Stimulated activated CD4-positive, alpha-beta T cell treated with anti-CD3 and anti-CD28 coated beads, Interleukin-2, amount 100 ng/mL, for 48 hours (primary cell): ENCODE data around the gene NEUROG1.

Source experiments
- DNase-seq, 2 donors: peaks; one replicate each; pipeline ENCODE4 v3.0.0-alpha.2; 2020

NEUROG1 gene

DNA sequence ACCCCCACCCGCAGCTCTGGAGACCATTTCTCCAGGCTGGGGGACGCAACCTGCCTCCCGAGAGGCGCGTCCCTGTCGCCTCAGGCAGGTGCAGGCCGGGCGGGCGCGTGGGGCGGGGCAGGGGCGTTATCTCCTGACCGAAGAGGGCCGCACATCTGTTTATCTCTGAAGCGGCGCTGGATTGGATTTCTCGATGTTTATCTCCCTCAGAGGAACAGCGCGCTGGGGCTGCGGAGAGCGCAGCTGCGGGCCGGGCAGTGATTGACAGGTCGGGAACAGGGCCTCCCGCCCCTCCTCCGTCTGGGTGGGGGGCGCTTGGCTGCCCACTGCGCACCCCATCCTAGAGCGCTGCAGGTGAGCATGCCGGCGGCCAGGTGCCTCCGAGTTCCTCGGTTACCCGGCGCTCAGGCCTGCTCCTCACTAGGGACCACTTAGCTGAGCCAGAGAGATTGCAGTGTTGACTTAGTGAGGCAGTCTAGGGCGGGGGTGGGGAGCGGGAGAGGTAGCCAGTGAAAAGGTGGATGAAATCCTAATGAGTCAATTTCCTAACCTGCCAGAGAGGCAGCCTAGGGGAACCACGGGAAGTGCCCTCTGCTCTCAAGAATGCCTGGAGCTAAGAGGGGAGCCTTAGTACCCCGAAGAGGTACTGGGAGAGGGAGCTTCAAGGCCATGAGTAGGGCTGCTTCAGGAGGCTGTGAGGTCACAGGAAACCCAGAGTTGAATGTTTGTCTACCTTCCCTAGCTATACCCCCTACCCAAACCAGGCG, 44.0 kb downstream of the NEUROG1 start:
- no peak for DNase-seq

DNA sequence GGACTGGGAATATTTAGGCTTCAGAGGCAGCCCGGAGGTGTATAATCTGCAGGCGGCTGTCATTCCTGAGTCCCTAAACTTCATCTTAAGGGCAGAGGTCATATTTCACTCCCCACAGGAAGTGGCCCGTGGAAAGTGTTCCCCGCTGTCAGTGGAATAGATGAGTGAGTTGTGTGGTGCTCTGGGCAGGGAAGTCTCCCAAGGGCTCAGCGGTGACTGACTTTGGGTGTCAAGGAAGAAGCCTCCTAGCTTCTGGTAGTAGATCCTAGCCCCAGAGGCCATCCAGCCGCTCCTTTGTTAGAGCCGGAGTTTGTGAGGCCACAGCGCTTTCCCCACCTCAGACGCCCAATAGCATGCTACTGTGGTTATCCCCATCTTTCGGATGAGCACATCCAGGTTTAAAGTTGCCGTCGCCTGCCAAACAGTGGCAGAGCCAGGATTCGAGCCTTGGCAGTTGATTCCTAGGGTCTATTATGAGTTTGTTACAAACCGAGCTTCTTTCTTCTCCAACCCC, 44.7 kb downstream of the NEUROG1 start:
- no peak for DNase-seq

DNA sequence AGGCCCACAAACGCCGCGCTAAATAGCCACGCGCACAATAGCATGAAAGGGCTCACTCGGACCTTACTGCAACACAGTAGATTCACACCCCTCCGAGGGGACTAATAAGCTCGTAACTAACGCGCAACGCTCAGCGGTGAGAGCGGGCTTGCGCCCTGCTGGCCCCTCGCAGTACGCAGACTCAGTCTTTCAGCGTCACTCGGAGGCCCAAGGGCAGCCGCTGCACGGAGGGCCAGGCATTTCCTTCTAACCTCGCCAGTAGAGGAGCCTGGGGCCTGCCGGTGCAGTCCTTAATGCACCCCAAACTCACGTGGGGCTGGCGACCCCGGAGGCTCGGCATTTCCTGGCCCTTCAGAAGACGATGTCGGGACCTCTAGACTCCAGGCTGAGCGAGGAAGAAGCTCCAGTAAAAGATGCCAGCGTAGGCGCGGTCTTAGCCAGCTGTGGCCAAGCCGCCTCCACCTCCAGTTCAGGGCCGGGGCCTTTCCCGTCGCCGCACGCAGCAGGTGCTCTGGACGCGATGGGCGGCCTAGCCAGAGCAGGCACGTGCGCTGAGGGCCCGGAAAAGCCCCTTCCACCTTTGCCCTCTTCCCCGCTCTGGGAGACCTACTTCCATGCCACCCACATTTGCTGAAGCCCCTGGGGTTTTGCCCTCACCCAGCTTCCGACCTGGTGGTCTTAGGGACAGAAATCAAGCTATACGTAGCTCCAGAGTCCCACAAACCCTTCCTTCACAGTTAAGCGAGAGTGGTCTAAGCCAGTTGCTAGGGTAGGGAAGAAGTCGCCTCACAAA, 45.3 kb downstream of the NEUROG1 start:
- no peak for DNase-seq

DNA sequence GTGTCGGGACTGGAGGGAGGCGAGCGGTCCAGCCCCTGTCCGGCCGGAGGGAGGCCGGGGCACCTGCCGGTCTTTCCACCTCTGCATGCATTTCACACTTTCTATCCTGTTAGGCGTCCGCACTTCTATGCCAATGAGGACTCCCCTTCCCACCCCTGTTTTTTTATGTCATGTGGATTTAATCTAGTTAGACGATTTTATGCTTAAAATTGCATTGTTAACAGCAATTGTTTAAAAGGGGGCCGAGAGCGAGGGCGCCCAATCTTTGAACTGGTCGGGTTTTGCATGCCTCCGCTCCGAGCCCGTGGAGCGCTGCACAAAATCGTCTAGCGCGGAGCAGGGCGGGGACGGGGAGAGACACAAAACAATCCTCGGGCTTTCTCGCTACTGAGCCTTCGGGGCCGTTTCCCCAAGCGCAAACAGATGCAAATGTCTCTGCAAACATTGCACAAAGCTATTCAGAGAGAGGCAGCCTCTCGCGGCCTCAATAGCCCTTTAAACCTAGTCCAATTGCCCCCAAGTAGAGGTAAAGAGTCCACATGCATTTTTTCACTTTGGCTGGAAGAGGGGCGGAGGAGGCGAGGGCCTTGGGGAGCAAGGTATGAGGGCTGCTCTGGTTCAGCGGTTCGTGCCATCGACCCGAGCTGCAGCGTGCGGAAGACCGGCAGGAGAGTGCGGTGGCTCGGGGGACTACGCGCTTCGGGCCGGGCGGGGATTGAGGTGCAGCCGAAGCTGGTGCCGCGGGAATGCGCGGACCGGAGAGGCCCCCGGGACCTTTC, 46.1 kb downstream of the NEUROG1 start:
- no peak for DNase-seq

DNA sequence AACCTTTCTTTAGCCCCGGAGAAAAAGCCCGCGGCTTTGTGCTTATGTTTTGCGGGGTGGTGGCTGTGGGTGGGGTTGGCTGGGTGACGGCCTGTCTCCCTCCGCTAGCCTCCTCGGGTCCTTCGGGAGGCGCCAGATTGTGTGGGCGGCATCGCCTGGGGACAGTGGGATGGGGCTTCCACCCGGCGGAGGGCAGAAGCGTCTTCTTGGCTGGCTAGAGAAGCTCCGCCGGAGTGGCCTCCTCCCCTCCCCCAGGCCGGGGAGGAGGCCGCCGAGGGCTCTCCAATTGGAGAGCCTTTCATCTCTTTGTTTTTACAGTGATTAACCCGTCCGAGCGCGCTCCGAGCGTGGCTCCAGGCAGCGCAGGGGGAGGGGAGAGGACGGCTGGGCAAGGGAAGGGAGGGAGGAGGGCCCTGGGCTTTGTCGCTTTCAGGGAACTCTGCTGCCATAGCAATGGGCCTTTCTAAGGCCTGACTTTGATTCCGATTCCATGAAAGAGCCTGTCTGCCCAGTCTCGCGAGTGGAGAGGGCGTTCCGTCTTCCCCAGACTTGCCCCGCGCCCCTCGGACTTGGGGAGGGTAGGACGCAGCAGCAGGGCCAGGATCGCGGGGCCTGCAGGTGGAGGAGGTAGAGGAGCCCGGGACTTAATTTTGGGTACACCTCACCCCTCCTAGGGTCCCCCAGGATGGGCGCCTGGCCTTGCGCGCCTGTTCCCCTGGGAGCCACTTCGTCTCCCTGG, 46.9 kb downstream of the NEUROG1 start:
- no peak for DNase-seq

DNA sequence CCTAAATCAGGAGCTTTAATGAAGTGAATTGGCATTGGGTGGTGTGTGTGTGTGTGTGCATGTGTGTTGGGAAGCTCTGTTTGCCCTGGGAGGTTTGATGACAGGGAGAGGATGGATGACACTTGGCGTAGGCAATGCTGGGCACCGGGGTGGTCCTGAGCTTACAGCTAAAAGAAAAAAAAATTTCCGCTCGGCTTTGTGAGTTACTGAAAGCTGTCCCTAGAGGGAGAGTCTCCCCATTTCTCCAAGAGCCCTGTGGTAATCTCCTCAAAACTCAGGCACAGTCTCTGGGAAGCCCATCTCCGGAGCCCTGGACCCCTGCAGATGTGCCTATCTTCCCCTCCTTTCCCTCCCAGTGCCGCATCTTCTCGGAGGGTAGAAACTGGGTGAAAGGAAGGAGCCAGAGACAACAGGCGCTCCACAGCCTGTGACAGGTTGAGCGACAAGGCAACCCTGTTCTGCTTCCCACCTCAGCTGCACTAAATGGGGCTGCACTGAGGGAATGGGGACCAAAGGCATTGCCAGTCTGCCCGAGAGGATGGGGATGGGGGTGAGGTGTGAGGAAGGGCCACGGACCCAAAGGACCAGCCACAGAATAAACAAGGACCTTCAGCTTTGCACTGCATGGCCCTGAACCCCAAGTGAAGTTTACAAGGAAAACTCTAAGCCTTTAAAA, 47.8 kb downstream of the NEUROG1 start:
- DNase-seq: no peak

DNA sequence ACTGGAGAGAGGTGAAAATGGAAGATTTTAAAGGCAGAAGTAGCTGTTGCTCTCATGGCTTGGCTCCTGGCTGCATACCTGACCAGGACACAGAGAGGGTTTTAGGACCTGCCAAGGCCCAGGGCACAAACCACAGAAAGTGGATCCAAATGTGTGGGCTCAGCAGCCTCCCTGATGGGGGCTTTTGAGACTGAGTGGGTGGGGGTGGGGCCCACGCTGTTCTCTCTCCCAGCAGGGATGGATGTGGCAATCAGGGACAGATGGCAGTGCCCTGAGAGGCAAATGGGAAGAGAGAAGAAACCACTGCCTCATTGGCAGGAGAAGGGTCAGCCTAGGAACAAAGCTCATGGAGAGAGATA, 48.7 kb downstream of the NEUROG1 start:
- DNase-seq: no peak

DNA sequence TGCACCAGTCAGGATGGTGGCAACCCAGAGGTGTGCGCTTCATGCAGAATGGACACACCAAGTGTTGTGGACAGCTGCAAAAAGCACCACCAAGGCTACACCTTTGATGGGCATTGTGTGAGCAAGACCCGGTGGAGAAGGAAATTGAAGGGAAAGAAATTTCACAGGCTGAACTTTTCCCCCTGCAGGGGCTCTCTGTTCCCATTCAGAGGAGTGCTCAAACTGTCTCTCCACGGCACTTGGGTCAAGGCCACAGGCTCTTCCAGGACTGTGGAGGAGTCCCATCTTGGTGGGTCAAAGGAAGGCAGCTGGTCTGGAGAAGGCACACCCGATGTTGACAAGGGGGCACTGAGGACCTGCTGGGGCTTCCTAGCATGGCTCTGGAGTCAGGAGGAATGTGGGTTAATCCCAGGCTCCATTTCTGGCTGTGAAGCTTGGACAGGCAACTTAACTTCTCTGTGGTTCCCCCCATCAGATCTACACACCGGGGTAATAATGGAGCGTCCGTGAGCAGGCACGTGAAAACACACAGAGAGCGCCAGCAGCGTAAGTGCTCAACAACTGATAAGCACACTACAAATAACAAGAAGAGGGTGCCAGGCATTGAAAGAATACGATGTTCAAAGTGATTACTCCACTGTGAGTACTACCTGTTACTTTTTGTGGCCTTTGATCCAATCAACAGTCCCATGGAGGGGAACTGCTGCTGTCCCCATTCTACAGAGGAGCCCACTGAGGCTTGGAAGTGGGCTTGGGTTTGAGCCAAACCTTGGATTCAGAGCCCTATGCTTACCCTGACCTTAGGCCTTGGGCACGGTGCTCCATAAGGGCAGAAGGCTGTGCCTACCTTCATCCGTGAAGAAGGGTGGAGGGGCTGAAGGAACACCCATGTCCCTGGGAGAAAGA, 49.4 kb downstream of the NEUROG1 start:
- no peak for DNase-seq

DNA sequence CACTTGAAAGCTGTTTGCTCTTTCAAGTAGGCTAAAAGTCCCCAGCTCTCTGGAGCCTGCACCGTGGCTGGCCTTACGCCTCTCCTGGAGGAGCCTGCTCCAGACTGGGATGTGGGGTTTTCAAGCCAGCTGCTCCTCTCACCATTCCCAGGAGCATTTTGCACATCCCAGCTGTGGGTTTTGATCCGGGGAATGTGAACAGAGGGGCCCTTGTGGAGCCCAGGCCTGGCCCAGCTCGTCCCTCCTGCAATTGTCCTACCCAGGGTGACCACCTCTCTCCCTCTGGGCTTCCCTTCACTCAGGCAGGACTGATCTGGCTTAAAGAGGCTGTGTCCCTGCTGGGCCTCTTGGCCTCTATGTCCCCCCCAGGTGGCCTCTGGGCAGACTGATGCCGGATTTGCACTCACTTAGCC, 51.1 kb downstream of the NEUROG1 start:
- no peak for DNase-seq
